ENCODE results near the gene FAM120AOS.

FAM120AOS gene

GRCh38 chr9:93480728-93481324 is 27.4 kb upstream of the FAM120AOS start:
- H3K4me3 ChIP-seq (ENCODE audit: insufficient read depth, low read depth, low read length), result no peak overlapping the region
- H3K27ac ChIP-seq (ENCODE audit: insufficient read depth, low read depth, low read length, poor library complexity, severe bottlenecking), result no peak overlapping the region
- 83 to 86% methylated on average over 7 of the region's 7 CpGs for WGBS, 2 experiments
- H3K4me1 ChIP-seq (ENCODE audit: control insufficient read depth, insufficient read depth, low read length), result peaks cover 3% of the 10 kb centered on the region
- H3K9me3 ChIP-seq (ENCODE audit: control insufficient read depth, low read length), result no peaks in the 10 kb centered on the region
- H3K27me3 ChIP-seq (ENCODE audit: control insufficient read depth, insufficient read depth, low read length, poor library complexity, severe bottlenecking), result no peaks in the 10 kb centered on the region
- H3K36me3 ChIP-seq (ENCODE audit: control insufficient read depth, insufficient read depth, low read length), result no peaks in the 10 kb centered on the region

- 80 to 86% methylated on average over 4 of the region's 4 CpGs for WGBS, 2 experiments
- Histone ChIP-seq H3K36me3 (ENCODE audit: control insufficient read depth, insufficient read depth, low read length) (no peaks in the 10 kb centered on the region), H3K4me1 (ENCODE audit: control insufficient read depth, insufficient read depth, low read length) (peaks cover 3% of the 10 kb centered on the region), H3K27me3 (ENCODE audit: control insufficient read depth, insufficient read depth, low read length, poor library complexity, severe bottlenecking) (no peaks in the 10 kb centered on the region), H3K4me3 (ENCODE audit: insufficient read depth, low read depth, low read length) (no peak overlapping the region), H3K27ac (ENCODE audit: insufficient read depth, low read depth, low read length, poor library complexity, severe bottlenecking) (no peak overlapping the region), H3K9me3 (ENCODE audit: control insufficient read depth, low read length) (no peaks in the 10 kb centered on the region)
Observed at GRCh38 chr9:93480262-93480661, 26.9 kb upstream of the FAM120AOS start.

GRCh38 chr9:93479726-93480125 is 26.3 kb upstream of the FAM120AOS start:
- no peaks in the 10 kb centered on the region for H3K9me3 ChIP-seq (ENCODE audit: control insufficient read depth, low read length)
- no peak overlapping the region for H3K4me3 ChIP-seq (ENCODE audit: insufficient read depth, low read depth, low read length)
- 91 to 96% methylated on average over 4 of the region's 4 CpGs for WGBS, 2 experiments
- no peak overlapping the region for H3K27ac ChIP-seq (ENCODE audit: insufficient read depth, low read depth, low read length, poor library complexity, severe bottlenecking)
- H3K36me3 ChIP-seq (ENCODE audit: control insufficient read depth, insufficient read depth, low read length), result no peaks in the 10 kb centered on the region
- H3K4me1 ChIP-seq (ENCODE audit: control insufficient read depth, insufficient read depth, low read length), result peaks cover 3% of the 10 kb centered on the region
- H3K27me3 ChIP-seq (ENCODE audit: control insufficient read depth, insufficient read depth, low read length, poor library complexity, severe bottlenecking), result no peaks in the 10 kb centered on the region

- Histone ChIP-seq H3K27me3 (ENCODE audit: control insufficient read depth, insufficient read depth, low read length, poor library complexity, severe bottlenecking) (no peaks in the 10 kb centered on the region), H3K27ac (ENCODE audit: insufficient read depth, low read depth, low read length, poor library complexity, severe bottlenecking) (no peak overlapping the region), H3K9me3 (ENCODE audit: control insufficient read depth, low read length) (no peaks in the 10 kb centered on the region), H3K36me3 (ENCODE audit: control insufficient read depth, insufficient read depth, low read length) (no peaks in the 10 kb centered on the region), H3K4me1 (ENCODE audit: control insufficient read depth, insufficient read depth, low read length) (peaks cover 3% of the 10 kb centered on the region), H3K4me3 (ENCODE audit: insufficient read depth, low read depth, low read length) (no peak overlapping the region)
- 90 to 94% methylated on average over 2 of the region's 2 CpGs for WGBS, 2 experiments
Observed at GRCh38 chr9:93477397-93477796, 24.0 kb upstream of the FAM120AOS start.

- Histone ChIP-seq H3K4me1 (ENCODE audit: control insufficient read depth, insufficient read depth, low read length) (peaks cover 3% of the 10 kb centered on the region), H3K4me3 (ENCODE audit: insufficient read depth, low read depth, low read length) (no peak overlapping the region), H3K36me3 (ENCODE audit: control insufficient read depth, insufficient read depth, low read length) (no peaks in the 10 kb centered on the region)
Observed at GRCh38 chr9:93476924-93477323, 23.5 kb upstream of the FAM120AOS start.

GRCh38 chr9:93475856-93476255 is 22.5 kb upstream of the FAM120AOS start:
- Histone ChIP-seq H3K27ac (ENCODE audit: insufficient read depth, low read depth, low read length, poor library complexity, severe bottlenecking) (no peak overlapping the region), H3K36me3 (ENCODE audit: control insufficient read depth, insufficient read depth, low read length) (no peaks in the 10 kb centered on the region), H3K4me3 (ENCODE audit: insufficient read depth, low read depth, low read length) (no peak overlapping the region), H3K9me3 (ENCODE audit: control insufficient read depth, low read length) (no peaks in the 10 kb centered on the region), H3K4me1 (ENCODE audit: control insufficient read depth, insufficient read depth, low read length) (peaks cover 3% of the 10 kb centered on the region), H3K27me3 (ENCODE audit: control insufficient read depth, insufficient read depth, low read length, poor library complexity, severe bottlenecking) (no peaks in the 10 kb centered on the region)
- 98 to 100% methylated on average over 3 of the region's 3 CpGs for WGBS, 2 experiments

More at GRCh38 chr9:93476924-93477323, 23.5 kb upstream of the FAM120AOS start:
- Histone ChIP-seq H3K9me3 (ENCODE audit: control insufficient read depth, low read length) (no peaks in the 10 kb centered on the region), H3K27ac (ENCODE audit: insufficient read depth, low read depth, low read length, poor library complexity, severe bottlenecking) (no peak overlapping the region), H3K27me3 (ENCODE audit: control insufficient read depth, insufficient read depth, low read length, poor library complexity, severe bottlenecking) (no peaks in the 10 kb centered on the region)
- WGBS, 2 experiments, result 88 to 98% methylated on average over 1 to 3 of the region's 4 CpGs

- Histone ChIP-seq H3K4me1 (ENCODE audit: control insufficient read depth, insufficient read depth, low read length) (peaks cover 3% of the 10 kb centered on the region), H3K4me3 (ENCODE audit: insufficient read depth, low read depth, low read length) (no peak overlapping the region), H3K27me3 (ENCODE audit: control insufficient read depth, insufficient read depth, low read length, poor library complexity, severe bottlenecking) (no peaks in the 10 kb centered on the region), H3K27ac (ENCODE audit: insufficient read depth, low read depth, low read length, poor library complexity, severe bottlenecking) (no peak overlapping the region), H3K9me3 (ENCODE audit: control insufficient read depth, low read length) (no peaks in the 10 kb centered on the region), H3K36me3 (ENCODE audit: control insufficient read depth, insufficient read depth, low read length) (no peaks in the 10 kb centered on the region)
- 92 to 98% methylated on average over 1 to 3 of the region's 3 CpGs for WGBS, 2 experiments
Observed at GRCh38 chr9:93475108-93475507, 21.7 kb upstream of the FAM120AOS start.

- no peak overlapping the region for H3K27ac ChIP-seq (ENCODE audit: insufficient read depth, low read depth, low read length, poor library complexity, severe bottlenecking)
- no peak overlapping the region for H3K4me3 ChIP-seq (ENCODE audit: insufficient read depth, low read depth, low read length)
- no peaks in the 10 kb centered on the region for H3K27me3 ChIP-seq (ENCODE audit: control insufficient read depth, insufficient read depth, low read length, poor library complexity, severe bottlenecking)
- no peaks in the 10 kb centered on the region for H3K36me3 ChIP-seq (ENCODE audit: control insufficient read depth, insufficient read depth, low read length)
- H3K9me3 ChIP-seq (ENCODE audit: control insufficient read depth, low read length), result no peaks in the 10 kb centered on the region
- WGBS, 2 experiments, result 95% methylated on average over 4 of the region's 5 CpGs
- H3K4me1 ChIP-seq (ENCODE audit: control insufficient read depth, insufficient read depth, low read length), result peaks cover 9% of the 10 kb centered on the region
Observed at GRCh38 chr9:93473411-93473810, 20.0 kb upstream of the FAM120AOS start.

GRCh38 chr9:93471124-93471523 is 17.7 kb upstream of the FAM120AOS start:
- Histone ChIP-seq H3K4me3 (ENCODE audit: insufficient read depth, low read depth, low read length) (no peak overlapping the region), H3K4me1 (ENCODE audit: control insufficient read depth, insufficient read depth, low read length) (peaks cover 9% of the 10 kb centered on the region), H3K9me3 (ENCODE audit: control insufficient read depth, low read length) (no peaks in the 10 kb centered on the region), H3K36me3 (ENCODE audit: control insufficient read depth, insufficient read depth, low read length) (no peaks in the 10 kb centered on the region), H3K27ac (ENCODE audit: insufficient read depth, low read depth, low read length, poor library complexity, severe bottlenecking) (no peak overlapping the region), H3K27me3 (ENCODE audit: control insufficient read depth, insufficient read depth, low read length, poor library complexity, severe bottlenecking) (no peaks in the 10 kb centered on the region)
- 96 to 99% methylated on average over 6 of the region's 6 CpGs for WGBS, 2 experiments

GRCh38 chr9:93470391-93470790 is 17.0 kb upstream of the FAM120AOS start:
- no peaks in the 10 kb centered on the region for H3K27me3 ChIP-seq (ENCODE audit: control insufficient read depth, insufficient read depth, low read length, poor library complexity, severe bottlenecking)
- H3K4me3 ChIP-seq (ENCODE audit: insufficient read depth, low read depth, low read length), result no peak overlapping the region
- 94 to 95% methylated on average over 4 to 5 of the region's 5 CpGs for WGBS, 2 experiments
- H3K9me3 ChIP-seq (ENCODE audit: control insufficient read depth, low read length), result no peaks in the 10 kb centered on the region
- H3K36me3 ChIP-seq (ENCODE audit: control insufficient read depth, insufficient read depth, low read length), result no peaks in the 10 kb centered on the region
- peaks cover 9% of the 10 kb centered on the region for H3K4me1 ChIP-seq (ENCODE audit: control insufficient read depth, insufficient read depth, low read length)
- no peak overlapping the region for H3K27ac ChIP-seq (ENCODE audit: insufficient read depth, low read depth, low read length, poor library complexity, severe bottlenecking)

Measured in ectodermal cell (in vitro differentiated cells).